ENCODE measurements around the gene KIAA0319L.

The KIAA0319L gene

GRCh38 chr1:35557118-35557610 is at the start of gene KIAA0319L:
TSS of gene KIAA0319L (minus strand) at chr1:35557403. CDS start at chr1:35554491, 2,912 bp downstream.
- peak within 1 kb of the TSS; percentile 97 for H3K4me3 ChIP-seq (ENCODE audit: low read length)
- no peak for TF ChIP-seq CTCF (conservative IDR thresholded peaks at IDR 0.05; ENCODE audit: low read length)
- DNase-seq (ENCODE audit: low read depth), result peak; percentile 35

- peak; percentile 62 for DNase-seq (ENCODE audit: low read depth)
- no peak overlapping the region for H3K4me3 ChIP-seq (ENCODE audit: low read length)
- no peak for TF ChIP-seq CTCF (conservative IDR thresholded peaks at IDR 0.05; ENCODE audit: low read length)
These were observed 48.6 kb upstream of the KIAA0319L start for GRCh38 chr1:35605867-35606182.

- TF ChIP-seq CTCF (conservative IDR thresholded peaks at IDR 0.05; ENCODE audit: low read length), result no peak
- no peak overlapping the region for H3K4me3 ChIP-seq (ENCODE audit: low read length)
- DNase-seq (ENCODE audit: low read depth), result peak; percentile 8
These were observed 48.1 kb upstream of the KIAA0319L start for GRCh38 chr1:35605071-35605866.

- no peak for TF ChIP-seq CTCF (conservative IDR thresholded peaks at IDR 0.05; ENCODE audit: low read length)
- DNase-seq (ENCODE audit: low read depth), result no peak
- no peak overlapping the region for H3K4me3 ChIP-seq (ENCODE audit: low read length)
These were observed 46.7 kb upstream of the KIAA0319L start for GRCh38 chr1:35603941-35604340.

GRCh38 chr1:35603468-35603867 is 46.3 kb upstream of the KIAA0319L start:
- no peak overlapping the region for H3K4me3 ChIP-seq (ENCODE audit: low read length)
- no peak for DNase-seq (ENCODE audit: low read depth)
- TF ChIP-seq CTCF (conservative IDR thresholded peaks at IDR 0.05; ENCODE audit: low read length), result no peak

GRCh38 chr1:35600593-35600992 is 43.4 kb upstream of the KIAA0319L start:
- no peak for TF ChIP-seq CTCF (conservative IDR thresholded peaks at IDR 0.05; ENCODE audit: low read length)
- H3K4me3 ChIP-seq (ENCODE audit: low read length), result no peak overlapping the region
- DNase-seq (ENCODE audit: low read depth), result no peak

- H3K4me3 ChIP-seq (ENCODE audit: low read length), result no peak overlapping the region
- DNase-seq (ENCODE audit: low read depth), result no peak
- TF ChIP-seq CTCF (conservative IDR thresholded peaks at IDR 0.05; ENCODE audit: low read length), result no peak
These were observed 42.2 kb upstream of the KIAA0319L start for GRCh38 chr1:35599411-35599810.
